ENCODE results near the gene NPM3.

NPM3 gene

DNA sequence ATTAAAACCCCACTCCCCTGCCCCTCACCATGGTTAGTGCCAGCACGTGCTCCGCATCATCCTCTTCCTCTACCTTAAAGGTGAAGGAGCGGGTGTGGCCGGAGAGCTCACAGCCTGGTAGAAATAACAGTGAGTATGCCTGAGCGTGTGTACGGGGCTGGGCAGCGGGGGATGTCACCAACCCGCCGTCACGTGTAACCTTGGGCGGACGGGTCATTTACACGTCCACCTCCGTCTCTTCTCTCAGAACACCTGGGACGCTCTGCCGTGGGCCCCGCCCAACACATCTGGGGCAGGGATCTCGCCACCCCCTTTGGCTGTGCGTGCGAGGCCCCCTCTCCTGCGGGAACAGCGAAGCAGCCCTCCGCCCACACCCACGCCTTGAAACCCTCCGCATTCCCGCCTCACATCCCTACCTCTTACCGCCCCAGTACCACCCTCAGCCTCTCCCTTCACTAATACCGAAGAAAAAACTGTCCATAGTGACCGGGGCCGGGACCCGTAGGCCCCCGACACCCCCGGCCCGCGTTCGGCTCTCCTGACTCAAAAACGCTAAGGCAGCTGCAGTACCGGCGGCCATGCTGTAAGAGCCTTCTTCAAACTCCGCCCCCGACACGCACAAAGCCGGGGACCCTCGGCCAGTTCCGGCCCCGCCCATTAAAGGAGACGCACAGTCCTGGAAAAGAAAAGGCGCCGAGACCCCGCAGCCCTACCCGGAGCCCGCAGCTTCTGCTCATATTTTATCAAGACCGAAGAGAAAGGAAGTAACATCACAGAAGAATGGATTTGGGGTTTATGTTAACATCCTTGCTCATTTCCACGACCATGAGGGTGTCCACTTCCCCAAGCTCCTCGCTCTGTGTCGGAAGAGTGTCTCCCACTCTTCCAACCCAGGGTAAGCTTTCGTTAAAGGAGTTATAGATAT lies at the start of gene NPM3:
Gene NPM3, minus strand, starts transcription at position 636 of the 925 bp plus-strand sequence. Its CDS starts 56 bp downstream, at position 580.
- peak; percentile 37 for DNase-seq

DNA sequence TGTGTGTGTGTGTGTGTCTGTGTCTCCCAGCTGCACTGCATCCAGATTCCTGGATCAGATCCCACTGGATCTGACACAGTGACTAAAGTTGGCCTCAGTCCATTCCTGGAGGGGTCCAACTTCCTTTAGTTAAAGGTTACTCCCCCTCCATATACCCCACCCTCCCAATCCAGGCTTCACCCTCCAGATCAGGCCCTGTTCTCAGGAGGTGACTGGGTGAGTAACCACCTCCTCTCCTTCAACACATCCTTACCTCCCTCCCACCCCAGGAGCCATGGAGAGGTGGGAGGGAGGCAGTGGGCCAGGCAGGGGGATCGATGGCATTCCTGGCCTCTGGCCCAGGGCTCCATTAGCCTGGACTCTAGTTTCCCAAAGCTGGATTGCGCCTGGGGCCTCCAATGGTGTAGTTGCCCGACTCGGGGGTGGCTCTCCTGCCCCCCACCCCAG lies 49.1 kb upstream of the NPM3 start:
- DNase-seq, result no peak

GRCh38 chr10:101831169-101831811 lies 48.0 kb upstream of the NPM3 start:
- no peak for DNase-seq

DNA sequence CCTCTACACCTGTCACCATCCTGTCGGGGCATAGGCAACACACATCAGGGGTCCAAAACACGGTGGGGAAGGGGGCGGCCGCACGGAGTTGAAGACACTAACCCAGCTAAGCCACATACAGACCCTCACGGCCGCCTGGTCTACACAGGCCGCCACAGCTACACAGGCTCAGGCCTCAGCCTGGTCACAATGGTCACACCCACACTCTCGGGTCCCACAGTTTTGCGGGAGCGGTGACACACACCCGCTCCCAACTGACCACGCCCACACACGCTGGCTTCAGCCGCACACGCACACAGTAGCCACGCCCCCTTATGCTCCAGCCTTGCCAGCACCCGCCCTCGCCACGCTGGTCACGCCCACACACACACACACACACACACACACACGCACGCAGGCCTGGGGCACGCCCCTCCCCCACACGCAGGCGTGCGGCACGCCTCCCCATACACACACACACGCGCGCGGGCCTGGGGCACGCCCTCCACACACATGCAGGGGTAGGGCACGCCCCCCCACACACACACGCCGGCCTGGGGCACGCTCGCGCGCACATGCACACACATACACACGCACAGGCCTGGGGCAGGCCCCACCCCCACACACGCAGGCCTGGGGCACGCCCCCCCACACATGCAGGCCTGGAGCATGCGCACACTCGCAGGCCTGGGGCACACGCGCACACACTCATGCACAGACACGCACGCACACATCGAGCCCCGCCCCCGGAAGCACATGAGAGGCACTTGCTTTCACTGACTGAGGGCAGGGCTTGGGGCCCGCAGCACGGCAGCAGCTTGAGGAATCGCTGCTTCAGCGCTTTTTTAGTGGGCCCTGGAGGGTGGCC lies 47.3 kb upstream of the NPM3 start:
- peak; percentile 50 for DNase-seq

GRCh38 chr10:101829561-101830315 lies 46.5 kb upstream of the NPM3 start:
- peak; percentile 23 for DNase-seq

GRCh38 chr10:101828766-101829551 lies 45.7 kb upstream of the NPM3 start:
- DNase-seq, result no peak

DNA sequence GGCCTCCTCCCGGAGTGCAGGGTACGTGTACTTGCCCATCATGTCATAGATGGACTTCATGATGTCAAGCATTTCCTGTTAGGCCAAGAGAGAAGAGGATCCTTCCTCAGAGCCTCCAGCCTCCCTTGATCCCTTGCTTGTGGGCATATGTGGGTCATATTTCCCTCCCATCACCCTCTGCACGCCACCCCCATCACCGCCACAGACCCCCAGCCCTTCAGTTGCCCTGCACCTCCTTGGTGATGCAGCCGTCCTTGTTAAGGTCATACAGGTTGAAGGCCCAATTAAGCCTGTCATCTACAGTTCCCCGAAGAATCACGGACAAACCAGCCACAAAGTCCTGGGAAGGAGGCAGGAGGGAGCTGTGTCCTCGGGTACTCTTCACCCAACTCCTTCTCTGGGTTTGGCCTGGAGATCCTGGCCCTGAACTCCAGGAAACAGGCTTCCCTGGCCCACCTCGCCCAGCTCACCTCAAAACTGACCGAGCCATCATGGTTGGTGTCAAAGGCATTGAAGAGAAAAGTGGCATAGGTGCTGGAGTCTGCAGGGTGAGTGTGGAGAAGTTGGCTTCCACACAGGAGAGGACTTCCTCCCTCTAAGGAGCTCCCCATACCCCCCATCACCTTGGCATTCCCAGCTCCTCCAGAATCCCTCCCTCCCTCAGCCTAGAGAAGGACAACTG lies 44.8 kb upstream of the NPM3 start:
- no peak for DNase-seq

GRCh38 chr10:101826852-101827434 lies 43.7 kb upstream of the NPM3 start:
- no peak for DNase-seq

DNA sequence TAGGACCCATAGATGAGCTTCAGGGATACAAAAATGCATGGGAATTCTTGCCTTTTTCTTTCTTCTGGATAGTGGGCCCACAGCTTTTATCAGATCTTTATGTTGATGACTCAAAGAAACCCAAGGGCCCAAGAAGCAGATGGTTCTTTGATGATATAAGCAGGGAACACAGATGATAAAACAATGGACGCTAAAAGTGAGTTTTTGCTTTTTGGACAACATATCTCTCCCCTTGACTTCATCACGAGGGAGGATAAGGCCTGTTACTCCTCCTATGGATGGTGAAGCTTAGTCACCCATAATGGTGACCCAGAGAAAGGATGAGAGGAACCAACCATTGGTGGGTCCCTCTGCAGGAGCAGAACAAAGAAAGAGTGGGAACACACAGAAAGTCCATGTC lies 41.5 kb upstream of the NPM3 start:
- DNase-seq, result no peak

DNA sequence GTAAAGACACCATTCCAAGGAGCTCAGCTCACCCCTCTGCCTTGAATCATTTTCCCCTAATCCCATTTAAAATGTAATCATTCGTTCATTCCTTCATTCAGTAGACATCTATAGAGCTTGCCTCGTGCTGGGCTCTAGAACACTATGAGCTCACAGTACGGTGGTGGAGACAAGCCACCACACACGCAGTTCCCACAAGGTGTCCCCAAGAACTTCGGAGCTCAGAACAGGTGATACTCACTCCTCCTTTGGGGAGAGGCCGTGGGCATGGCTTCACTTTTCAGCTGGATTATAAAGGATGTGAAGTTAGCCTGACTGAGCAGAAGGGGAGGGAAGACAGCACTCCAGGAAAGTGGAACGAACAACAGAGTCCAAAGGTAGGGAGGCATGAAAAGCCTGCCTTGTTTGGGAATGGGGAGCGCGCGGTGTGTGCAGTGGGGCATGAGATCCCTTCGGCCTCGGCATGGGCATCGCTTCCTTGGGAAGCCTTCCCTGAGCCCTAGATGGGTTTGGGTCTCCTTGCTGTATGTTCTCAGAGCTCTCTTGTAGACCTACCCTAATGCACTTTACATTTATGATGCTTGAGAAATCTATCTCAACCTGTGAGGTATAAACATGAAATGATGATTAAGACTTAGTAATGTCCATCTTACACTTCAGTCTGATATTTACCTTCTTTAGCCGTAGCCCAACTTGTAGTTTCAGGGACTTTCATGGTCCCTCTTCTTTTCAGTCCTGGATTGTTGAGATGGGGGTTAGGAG lies 35.8 kb upstream of the NPM3 start:
- DNase-seq, result no peak

GRCh38 chr10:101818119-101818871 lies 35.0 kb upstream of the NPM3 start, which contains the start of gene OGA:
TSS of gene OGA (minus strand) at chr10:101818444. CDS start at chr10:101818022, 422 bp downstream.
- DNase-seq, result peak; percentile 96

DNA sequence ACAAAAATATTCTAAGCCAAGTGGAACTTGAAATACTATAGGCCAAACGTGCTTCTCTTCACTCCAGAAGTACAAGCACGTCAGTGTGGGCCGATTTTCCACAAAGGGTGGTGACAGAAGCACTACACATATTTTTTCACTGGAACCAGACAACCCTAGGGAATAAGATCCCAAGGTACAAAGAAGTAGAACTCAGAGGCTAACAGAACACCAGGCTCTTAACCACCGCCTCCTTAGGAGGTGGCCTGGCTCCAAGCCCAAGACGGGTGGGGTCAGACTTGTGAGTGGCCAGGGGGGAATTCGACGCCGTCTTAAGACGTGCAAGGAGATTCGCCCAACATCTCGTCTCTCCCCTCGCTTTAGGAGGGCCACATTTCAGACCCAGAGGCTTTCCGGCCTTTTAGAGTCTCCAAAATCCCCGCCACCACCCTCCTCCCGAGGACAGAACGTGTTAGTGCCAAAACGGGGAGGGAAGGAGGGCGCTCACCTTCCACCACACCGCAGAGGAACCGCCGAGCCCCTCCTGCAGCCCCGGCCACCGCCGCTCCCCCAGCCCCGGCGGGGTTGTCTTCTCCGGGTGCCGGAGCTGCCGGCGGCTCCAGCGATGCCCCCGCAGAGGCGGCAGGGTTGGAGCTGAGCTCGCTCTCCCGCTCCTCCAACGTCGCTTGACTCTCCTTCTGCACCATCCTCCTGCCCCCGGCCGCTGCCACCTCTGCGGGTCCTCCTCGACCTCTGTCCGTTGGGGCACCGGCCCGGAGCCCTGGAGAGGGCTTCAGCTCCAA lies 34.3 kb upstream of the NPM3 start:
- no peak for DNase-seq

- no peak for DNase-seq
Measured at GRCh38 chr10:101816913-101817336, 33.7 kb upstream of the NPM3 start.

DNA sequence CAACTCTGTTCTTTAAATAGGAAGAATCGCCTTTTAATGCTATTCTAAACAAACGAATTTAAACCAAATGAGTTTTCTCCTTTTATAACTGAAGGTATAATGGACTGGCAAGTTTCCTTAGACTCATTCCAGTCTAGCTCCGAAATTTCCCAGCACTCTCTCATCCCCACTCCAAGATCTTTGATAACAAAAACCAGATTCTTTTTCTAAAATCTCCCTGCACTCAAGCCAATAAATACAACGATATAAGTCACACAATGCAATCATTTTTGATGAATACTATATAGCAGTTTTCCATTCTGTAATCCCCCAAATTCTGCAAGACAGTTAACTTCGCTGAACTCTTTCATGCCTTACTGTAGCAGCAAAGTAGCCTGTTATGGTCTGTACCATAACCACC lies 33.1 kb upstream of the NPM3 start:
- DNase-seq, result no peak

DNA sequence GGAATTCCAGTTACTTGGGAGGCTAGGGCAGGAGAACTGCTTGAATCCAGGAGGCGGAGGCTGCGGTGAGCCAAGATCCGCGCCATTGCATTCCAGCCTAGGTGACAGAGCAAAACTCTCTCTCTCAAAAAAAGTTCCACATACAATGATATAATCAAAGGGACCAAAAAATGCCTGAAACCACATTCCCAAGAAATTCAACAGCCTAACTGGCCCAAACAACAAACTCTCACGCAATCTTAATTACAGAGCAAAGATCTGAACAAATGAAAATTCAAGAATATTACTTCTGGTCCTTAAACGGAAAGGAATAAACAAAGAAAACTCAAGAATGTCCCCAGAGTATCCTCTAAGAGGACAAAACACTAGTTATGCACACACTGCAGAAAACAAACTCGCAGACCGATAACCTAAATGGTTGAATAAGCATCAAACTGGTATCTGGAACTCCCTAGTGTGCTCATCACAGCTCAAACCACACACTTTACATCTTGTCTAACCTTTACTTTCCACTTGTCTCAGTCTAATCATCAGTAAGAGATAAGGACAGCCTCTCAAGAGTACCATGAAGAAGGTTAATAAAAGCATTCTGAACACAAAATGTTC lies 31.3 kb upstream of the NPM3 start:
- DNase-seq, result no peak

DNA sequence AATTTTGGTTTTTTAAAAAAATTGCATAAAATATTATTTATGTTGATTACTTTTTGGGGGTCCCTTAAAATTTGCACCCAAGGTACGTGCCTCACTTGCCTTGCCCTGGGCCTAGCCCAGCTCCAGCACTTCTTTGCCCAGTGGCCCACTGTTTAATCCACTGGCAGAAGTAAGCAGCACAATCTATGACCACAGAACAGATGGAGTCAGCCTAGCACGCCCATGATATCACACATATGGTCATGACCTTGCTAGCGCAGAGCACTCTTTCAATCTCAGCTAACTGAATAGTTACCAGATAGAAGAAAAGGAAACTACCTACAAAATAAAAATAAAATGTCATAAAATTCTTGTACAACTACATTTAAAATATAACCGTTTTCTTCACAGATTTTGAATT lies 29.4 kb upstream of the NPM3 start:
- DNase-seq, result no peak

DNA sequence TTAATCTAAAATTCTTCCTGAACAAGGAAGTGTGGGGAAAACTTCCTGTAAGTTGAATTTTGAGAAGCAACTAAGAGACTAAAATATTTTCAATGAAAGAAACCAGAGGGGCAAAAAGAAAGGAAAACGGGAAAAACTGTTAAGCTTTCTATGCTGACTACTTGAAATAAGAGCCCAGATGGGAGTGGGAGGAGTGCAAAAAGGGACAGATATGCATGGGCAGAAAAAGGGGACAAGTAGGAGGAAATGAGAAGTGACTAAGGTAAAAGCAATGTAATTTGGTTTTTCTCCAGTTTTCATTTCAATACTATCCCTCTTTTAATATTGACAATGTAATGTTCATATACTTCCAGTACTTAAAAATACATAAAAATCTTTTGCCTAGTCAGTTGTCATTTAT lies 23.9 kb upstream of the NPM3 start:
- no peak for DNase-seq

DNA sequence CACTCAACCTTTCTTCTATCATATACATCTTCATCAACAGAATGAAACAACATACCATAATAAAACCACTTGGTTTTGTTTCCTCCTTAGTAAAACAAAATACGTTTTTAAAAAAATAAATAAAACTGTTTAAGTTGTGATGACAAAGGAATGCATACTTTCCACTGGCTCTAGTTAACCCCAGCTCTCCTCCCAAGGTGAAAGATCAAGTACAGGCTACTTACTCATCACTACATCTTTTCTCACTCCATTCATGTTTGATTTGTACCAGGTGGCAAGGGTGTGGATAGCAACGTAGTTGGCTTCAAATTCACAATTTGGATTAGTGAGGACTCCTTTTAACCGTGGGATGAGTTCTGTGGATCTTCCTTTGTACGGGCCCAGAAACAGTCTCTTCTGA lies 20.3 kb upstream of the NPM3 start:
- no peak for DNase-seq

Data from NCI-H748 treated with DMSO at 0.1 percent for 48 hours (cell line).